ENCODE measurements around the gene NPY.
"Not testable (repeated sequence)": the region's sequence is repeated elsewhere in the genome, so short reads cannot be mapped to it uniquely, and the experiment has no call there.

NPY gene

GRCh38 chr7:24251568-24251967 lies 32.4 kb upstream of the NPY start:
- Histone ChIP-seq H3K4me3 (ENCODE audit: low read depth, low read length) (no peak overlapping the region), H3K36me3 (no peaks in the 10 kb centered on the region), H3K27me3 (0 out of 2 replicates have a peak, but pooled peaks cover 3% of the 10 kb centered on the region), H3K4me1 (no peaks in the 10 kb centered on the region), H3K9me3 (no peaks in the 10 kb centered on the region)
- DNase-seq = no peak
- no peak for TF ChIP-seq CTCF (IDR thresholded peaks at IDR 0.05; ENCODE audit: low read depth, low read length)

- H3K9me3 ChIP-seq = no peaks in the 10 kb centered on the region
- no peak overlapping the region for H3K4me3 ChIP-seq (ENCODE audit: low read depth, low read length)
- no peaks in the 10 kb centered on the region; the same call in 1 of the 2 replicates for H3K27me3 ChIP-seq
- no peaks in the 10 kb centered on the region for H3K36me3 ChIP-seq
- TF ChIP-seq CTCF (IDR thresholded peaks at IDR 0.05; ENCODE audit: low read depth, low read length) = no peak
- DNase-seq = no peak
- H3K4me1 ChIP-seq = no peaks in the 10 kb centered on the region
These were observed 28.9 kb upstream of the NPY start for GRCh38 chr7:24255139-24255538.

- H3K27me3 ChIP-seq; H3K4me1 ChIP-seq; H3K36me3 ChIP-seq; DNase-seq; H3K4me3 ChIP-seq (ENCODE audit: low read depth, low read length); H3K9me3 ChIP-seq: not testable (repeated sequence)
These were observed 25.7 kb upstream of the NPY start for GRCh38 chr7:24258324-24258723.

GRCh38 chr7:24271938-24272337 lies 12.1 kb upstream of the NPY start:
- no peak for DNase-seq
- H3K9me3 ChIP-seq = no peaks in the 10 kb centered on the region
- H3K36me3 ChIP-seq = no peaks in the 10 kb centered on the region
- H3K4me1 ChIP-seq = no peaks in the 10 kb centered on the region
- no peaks in the 10 kb centered on the region for H3K27me3 ChIP-seq
- no peak for TF ChIP-seq CTCF (IDR thresholded peaks at IDR 0.05; ENCODE audit: low read depth, low read length)
- H3K4me3 ChIP-seq (ENCODE audit: low read depth, low read length) = no peak overlapping the region

- no peaks in the 10 kb centered on the region for H3K9me3 ChIP-seq
- no peak for DNase-seq
- H3K4me3 ChIP-seq (ENCODE audit: low read depth, low read length) = no peak overlapping the region
- no peaks in the 10 kb centered on the region for H3K36me3 ChIP-seq
- H3K4me1 ChIP-seq = no peaks in the 10 kb centered on the region
- peaks cover 34% of the 10 kb centered on the region for H3K27me3 ChIP-seq
- no peak for TF ChIP-seq CTCF (IDR thresholded peaks at IDR 0.05; ENCODE audit: low read depth, low read length)
These were observed 4.5 kb upstream of the NPY start for GRCh38 chr7:24279512-24279911.

- Histone ChIP-seq H3K9me3 (no peaks in the 10 kb centered on the region), H3K4me3 (ENCODE audit: low read depth, low read length) (peak overlapping the region; percentile 49), H3K4me1 (no peaks in the 10 kb centered on the region), H3K36me3 (no peaks in the 10 kb centered on the region), H3K27me3 (peaks cover 66% of the 10 kb centered on the region)
- no peak for DNase-seq
- TF ChIP-seq CTCF (IDR thresholded peaks at IDR 0.05; ENCODE audit: low read depth, low read length) = no peak
These were observed 465 bp upstream of the NPY start for GRCh38 chr7:24283554-24283896.

Measured in BE2C (cell line).